DND-41 (cell line): ENCODE data around the gene SLC25A39.
"Not testable (repeated sequence)": the region's sequence is repeated elsewhere in the genome, so short reads cannot be mapped to it uniquely, and the experiment has no call there.

ENCODE experiments used
- ATAC-seq: fragments of 200-7000 bp; cut with Tn5 transposase; 3 replicates; pipeline ENCODE4 v1.9.1; 2021; ENCODE audit warnings: low read depth; ENCODE audit not compliant: insufficient read depth
- DNase-seq: peaks from one replicate; pipeline ENCODE4 v3.0.0-alpha.2; 2020
- H2AFZ ChIP-seq: 2 replicates; pipeline ENCODE4 v1.6.0; 2012; ENCODE audit warnings: low read depth, low read length
- H3K27ac ChIP-seq: 2 replicates; pipeline ENCODE4 v1.5.1; 2012; ENCODE audit warnings: low read length, inconsistent platforms
- H3K27me3 ChIP-seq: fragments of 200-600 bp; sonication (generic); 2 replicates; pipeline ENCODE4 v1.6.0; 2012; ENCODE audit warnings: low read length, mild to moderate bottlenecking, inconsistent platforms; ENCODE audit not compliant: insufficient read depth, poor library complexity
- H3K36me3 ChIP-seq: 2 replicates; pipeline ENCODE4 v1.5.1; 2012; ENCODE audit warnings: low read length, inconsistent platforms; ENCODE audit not compliant: insufficient read depth
- H3K4me1 ChIP-seq: 2 replicates; pipeline ENCODE4 v1.5.1; 2012; ENCODE audit warnings: mild to moderate bottlenecking, low read length; ENCODE audit not compliant: insufficient read depth
- H3K4me2 ChIP-seq: 2 replicates; pipeline ENCODE4 v1.6.0; 2012; ENCODE audit warnings: mild to moderate bottlenecking, moderate library complexity, low read length, inconsistent platforms; ENCODE audit not compliant: insufficient read depth
- H3K4me3 ChIP-seq, 2 experiments: fragments of 200-600 bp in 1 of 2; shearing (Covaris generic) in 1 of 2; 2 replicates each; pipeline ENCODE4 v1.5.1; 2012 to 2016; ENCODE audit warnings: inconsistent platforms in 2 of 2, low read length in 2 of 2, mild to moderate bottlenecking in 2 of 2, low read depth in 1 of 2, moderate library complexity in 1 of 2
- H3K79me2 ChIP-seq: 2 replicates; pipeline ENCODE4 v1.6.0; 2012; ENCODE audit warnings: low read length, inconsistent platforms; ENCODE audit not compliant: insufficient read depth
- H3K9ac ChIP-seq: 2 replicates; pipeline ENCODE4 v1.6.0; 2012; ENCODE audit warnings: low read depth, mild to moderate bottlenecking, inconsistent platforms, low read length, moderate library complexity
- H3K9me3 ChIP-seq: 2 replicates; pipeline ENCODE4 v1.5.1; 2012; ENCODE audit warnings: low read length, moderate library complexity, mild to moderate bottlenecking, inconsistent platforms; ENCODE audit not compliant: insufficient read depth, severe bottlenecking
- H4K20me1 ChIP-seq: 2 replicates; pipeline ENCODE4 v1.6.0; 2012; ENCODE audit warnings: low read length; ENCODE audit not compliant: insufficient read depth
- EZH2 ChIP-seq: IDR thresholded peaks from 3 replicates; pipeline ENCODE4 v1.6.1; 2012; ENCODE audit warnings: borderline replicate concordance, low read depth, mild to moderate bottlenecking, moderate library complexity, low read length, inconsistent platforms; ENCODE audit not compliant: severe bottlenecking
- TF ChIP-seq, protein P1 (sequence below): IDR thresholded peaks from 2 replicates; pipeline ENCODE4 v1.5.1; 2012; ENCODE audit warnings: borderline replicate concordance, low read length, moderate library complexity, mild to moderate bottlenecking; ENCODE audit not compliant: poor library complexity, severe bottlenecking; ENCODE audit errors: extremely low read depth

SLC25A39 gene, protein sequence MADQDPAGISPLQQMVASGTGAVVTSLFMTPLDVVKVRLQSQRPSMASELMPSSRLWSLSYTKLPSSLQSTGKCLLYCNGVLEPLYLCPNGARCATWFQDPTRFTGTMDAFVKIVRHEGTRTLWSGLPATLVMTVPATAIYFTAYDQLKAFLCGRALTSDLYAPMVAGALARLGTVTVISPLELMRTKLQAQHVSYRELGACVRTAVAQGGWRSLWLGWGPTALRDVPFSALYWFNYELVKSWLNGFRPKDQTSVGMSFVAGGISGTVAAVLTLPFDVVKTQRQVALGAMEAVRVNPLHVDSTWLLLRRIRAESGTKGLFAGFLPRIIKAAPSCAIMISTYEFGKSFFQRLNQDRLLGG

DNA sequence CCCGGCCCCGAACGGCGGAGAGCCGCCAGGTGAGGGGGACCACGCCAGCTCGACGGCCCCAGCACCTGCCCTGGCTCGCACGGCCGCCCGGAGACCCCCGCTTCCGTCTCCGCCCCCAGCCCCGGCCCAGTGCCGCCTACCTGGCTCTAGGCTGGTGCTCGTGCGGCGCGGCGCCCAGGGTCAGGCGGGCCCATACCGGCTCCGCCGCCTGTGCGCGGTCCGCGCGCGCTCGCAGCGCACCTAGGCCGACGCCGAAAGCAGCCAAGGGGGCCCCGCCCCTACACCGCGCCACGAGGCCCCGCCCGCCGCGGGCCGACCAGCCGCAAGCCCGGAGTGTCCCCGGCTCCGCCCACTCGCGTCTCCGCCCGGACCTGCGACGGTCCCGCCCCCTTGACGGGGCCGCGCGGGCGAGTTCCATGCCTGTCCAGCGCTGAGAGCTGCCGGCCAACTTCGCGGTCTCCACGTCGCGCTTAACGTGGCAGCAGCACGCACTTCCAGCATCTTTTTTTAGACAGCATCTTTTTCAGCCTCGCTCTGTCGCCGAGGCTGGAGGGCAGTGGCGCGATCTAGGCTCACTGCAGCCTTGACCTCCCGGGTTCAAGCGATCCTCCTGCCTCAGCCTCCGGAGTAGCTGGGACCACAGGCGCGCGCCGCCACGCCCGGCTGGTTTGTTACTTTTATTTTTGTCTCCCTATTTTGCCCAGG, at the start of gene SLC25A39:
Gene SLC25A39 (minus strand): TSS at position 253 of the 705 bp plus-strand sequence. CDS start 1,261 bp downstream, outside the sequence.
- Histone ChIP-seq H3K4me1 (peaks cover 46% of the 10 kb centered on the region), H3K4me3 (peak within 1 kb of the TSS; percentile 75 to 82), H3K27me3 (no peaks in the 10 kb centered on the region), H3K79me2 (peaks cover 23% of the 10 kb centered on the region), H4K20me1 (peaks cover 20% of the 10 kb centered on the region), H2AFZ (peak within 1 kb of the TSS; percentile 98), H3K27ac (peak within 1 kb of the TSS; percentile 61), H3K9me3 (no peaks in the 10 kb centered on the region), H3K9ac (peak within 1 kb of the TSS; percentile 89), H3K36me3 (peaks cover 29% of the 10 kb centered on the region), H3K4me2 (peak within 1 kb of the TSS; percentile 75)
- DNase-seq: peak; percentile 92
- peak; percentile 79 for ATAC-seq
- TF ChIP-seq, protein P1, sequence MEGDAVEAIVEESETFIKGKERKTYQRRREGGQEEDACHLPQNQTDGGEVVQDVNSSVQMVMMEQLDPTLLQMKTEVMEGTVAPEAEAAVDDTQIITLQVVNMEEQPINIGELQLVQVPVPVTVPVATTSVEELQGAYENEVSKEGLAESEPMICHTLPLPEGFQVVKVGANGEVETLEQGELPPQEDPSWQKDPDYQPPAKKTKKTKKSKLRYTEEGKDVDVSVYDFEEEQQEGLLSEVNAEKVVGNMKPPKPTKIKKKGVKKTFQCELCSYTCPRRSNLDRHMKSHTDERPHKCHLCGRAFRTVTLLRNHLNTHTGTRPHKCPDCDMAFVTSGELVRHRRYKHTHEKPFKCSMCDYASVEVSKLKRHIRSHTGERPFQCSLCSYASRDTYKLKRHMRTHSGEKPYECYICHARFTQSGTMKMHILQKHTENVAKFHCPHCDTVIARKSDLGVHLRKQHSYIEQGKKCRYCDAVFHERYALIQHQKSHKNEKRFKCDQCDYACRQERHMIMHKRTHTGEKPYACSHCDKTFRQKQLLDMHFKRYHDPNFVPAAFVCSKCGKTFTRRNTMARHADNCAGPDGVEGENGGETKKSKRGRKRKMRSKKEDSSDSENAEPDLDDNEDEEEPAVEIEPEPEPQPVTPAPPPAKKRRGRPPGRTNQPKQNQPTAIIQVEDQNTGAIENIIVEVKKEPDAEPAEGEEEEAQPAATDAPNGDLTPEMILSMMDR: no peak
- no peak for TF ChIP-seq EZH2

DNA sequence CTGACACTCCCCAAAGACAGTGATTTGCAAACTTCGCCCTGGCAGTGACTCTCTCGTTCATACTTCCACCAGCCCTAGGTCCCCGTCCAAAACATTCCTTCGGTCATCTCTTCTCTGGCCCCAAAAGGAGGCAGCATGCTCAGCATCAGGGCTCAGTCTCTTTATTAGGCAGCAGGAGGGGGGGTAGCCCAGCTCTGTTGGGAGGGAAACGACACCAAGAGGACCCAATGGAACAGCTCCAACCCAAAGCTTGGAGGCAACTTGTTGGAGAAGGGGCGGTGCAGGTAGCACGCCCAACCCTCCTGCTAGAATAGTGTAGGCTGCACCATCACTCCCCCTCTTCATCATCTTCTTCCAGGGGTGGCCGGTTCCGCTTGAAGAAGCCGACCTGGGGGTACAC, 47.4 kb upstream of the SLC25A39 start:
- H3K27ac ChIP-seq: no peak overlapping the region
- TF ChIP-seq, protein P1: no peak
- TF ChIP-seq EZH2: no peak

DNA sequence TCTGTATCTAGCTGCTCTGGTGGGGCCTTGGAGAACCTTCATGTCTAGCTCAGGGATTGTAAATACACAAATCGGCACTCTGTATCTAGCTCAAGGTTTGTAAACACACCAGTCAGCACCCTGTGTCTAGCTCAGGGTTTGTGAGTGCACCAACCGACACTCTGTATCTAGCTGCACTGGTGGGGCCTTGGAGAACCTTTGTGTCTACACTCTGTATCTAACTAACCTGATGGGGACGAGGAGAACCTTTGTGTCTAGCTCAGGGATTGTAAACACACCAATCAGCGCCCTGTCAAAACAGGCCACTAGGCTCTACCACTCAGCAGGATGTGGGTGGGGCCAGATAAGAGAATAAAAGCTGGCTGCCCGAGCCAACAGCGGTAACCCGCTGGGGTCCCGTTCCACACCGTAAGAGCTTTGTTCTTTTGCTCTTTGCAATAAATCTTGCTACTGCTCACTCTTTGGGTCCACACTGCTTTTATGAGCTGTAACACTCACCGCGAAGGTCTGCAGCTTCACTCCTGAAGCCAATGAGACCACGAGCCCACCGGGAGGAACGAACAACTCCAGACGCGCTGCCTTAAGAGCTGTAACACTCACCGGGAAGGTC, 44.9 kb upstream of the SLC25A39 start:
- not testable (repeated sequence) for ATAC-seq, H2AFZ ChIP-seq

More for the DNA sequence above, 47.4 kb upstream of the SLC25A39 start:
- no peaks in the 10 kb centered on the region for H3K27me3 ChIP-seq
- H3K9me3 ChIP-seq: no peaks in the 10 kb centered on the region
- H3K4me2 ChIP-seq: no peak overlapping the region
- H3K79me2 ChIP-seq: no peaks in the 10 kb centered on the region
- no peaks in the 10 kb centered on the region for H3K4me1 ChIP-seq
- DNase-seq (no peak), ATAC-seq (no peak)
- H3K36me3 ChIP-seq: no peaks in the 10 kb centered on the region
- no peak overlapping the region; the same call in 1 of the 2 replicates for H2AFZ ChIP-seq
- H3K4me3 ChIP-seq: no peak overlapping the region
- H4K20me1 ChIP-seq: no peaks in the 10 kb centered on the region
- H3K9ac ChIP-seq: no peak overlapping the region

DNA sequence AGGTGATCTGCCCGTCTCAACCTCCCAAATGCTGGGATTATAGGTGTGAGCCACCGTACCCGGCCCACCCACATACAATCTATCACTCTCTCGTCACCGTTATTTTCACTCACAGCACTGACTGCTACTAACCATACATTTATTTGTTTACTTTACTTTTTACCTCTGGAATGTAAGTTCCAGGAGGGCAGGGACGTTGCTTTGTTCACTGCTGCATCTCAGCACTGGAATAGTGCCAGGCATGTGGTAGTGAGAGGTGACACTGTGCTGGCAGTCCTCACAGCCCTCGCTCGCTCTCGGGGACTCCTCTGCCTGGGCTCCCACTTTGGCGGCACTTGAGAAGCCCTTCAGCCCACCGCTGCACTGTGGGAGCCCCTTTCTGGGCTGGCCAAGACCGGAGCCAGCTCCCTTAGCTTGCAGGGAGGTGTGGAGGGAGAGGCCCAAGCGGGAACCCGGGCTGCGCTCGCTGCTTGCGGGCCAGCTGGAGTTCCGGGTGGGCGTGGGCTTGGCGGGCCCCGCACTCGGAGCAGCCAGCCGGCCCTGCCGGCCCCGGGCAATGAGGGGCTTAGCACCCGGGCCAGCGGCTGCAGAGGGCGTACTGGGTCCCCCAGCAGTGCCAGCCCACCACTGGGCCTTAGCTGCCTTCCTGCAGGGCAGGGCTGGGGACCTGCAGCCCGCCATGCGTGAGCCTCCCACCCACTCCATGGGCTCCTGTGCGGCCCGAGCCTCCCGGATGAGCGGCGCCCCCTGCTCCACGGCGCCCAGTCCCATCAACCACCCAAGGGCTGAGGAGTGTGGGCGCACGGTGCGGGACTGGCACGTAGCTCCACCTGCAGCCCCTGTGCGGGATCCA, 44.0 kb upstream of the SLC25A39 start:
- not testable (repeated sequence) for H3K27me3 ChIP-seq, H3K9me3 ChIP-seq, H3K4me1 ChIP-seq, H3K4me3 ChIP-seq, H4K20me1 ChIP-seq, H3K4me2 ChIP-seq, DNase-seq, H3K9ac ChIP-seq, H2AFZ ChIP-seq, H3K27ac ChIP-seq, ATAC-seq, H3K79me2 ChIP-seq, H3K36me3 ChIP-seq

More for the DNA sequence above, 44.9 kb upstream of the SLC25A39 start:
- not testable (repeated sequence) for H3K9me3 ChIP-seq, H3K36me3 ChIP-seq, H3K4me2 ChIP-seq, H3K4me3 ChIP-seq, H3K27me3 ChIP-seq, H3K79me2 ChIP-seq, H3K4me1 ChIP-seq, H3K27ac ChIP-seq, H4K20me1 ChIP-seq, H3K9ac ChIP-seq
- peak; percentile 34 for DNase-seq
